Pons (tissue), 1 donor: ENCODE data around the gene RPS15.

Experiments
- DNase-seq: peaks from one replicate; pipeline ENCODE4 v3.0.0-alpha.2; 2016; ENCODE audit warnings: low spot score

RPS15 gene

GRCh38 chr19:1453525-1454364 is 15.5 kb downstream of the RPS15 start:
- peak; percentile 97 for DNase-seq

- no peak for DNase-seq
These were observed 16.8 kb downstream of the RPS15 start for GRCh38 chr19:1455002-1455335.

- peak; percentile 69 for DNase-seq
These were observed 17.3 kb downstream of the RPS15 start for GRCh38 chr19:1455336-1456120.

GRCh38 chr19:1456121-1456900 is 18.1 kb downstream of the RPS15 start:
- no peak for DNase-seq

- no peak for DNase-seq
These were observed 19.0 kb downstream of the RPS15 start for GRCh38 chr19:1457031-1457739.

GRCh38 chr19:1457892-1458291 is 19.7 kb downstream of the RPS15 start:
- no peak for DNase-seq

GRCh38 chr19:1459479-1459878 is 21.3 kb downstream of the RPS15 start:
- DNase-seq = no peak

- no peak for DNase-seq
These were observed 22.1 kb downstream of the RPS15 start for GRCh38 chr19:1460033-1460995.

GRCh38 chr19:1461862-1462261 is 23.7 kb downstream of the RPS15 start:
- DNase-seq = no peak

GRCh38 chr19:1465191-1466016 is 27.2 kb downstream of the RPS15 start:
- no peak for DNase-seq

GRCh38 chr19:1466018-1466460 is 27.8 kb downstream of the RPS15 start:
- DNase-seq = no peak

GRCh38 chr19:1466461-1467214 is 28.4 kb downstream of the RPS15 start:
- no peak for DNase-seq

GRCh38 chr19:1467215-1467489 is 29.0 kb downstream of the RPS15 start:
- DNase-seq = no peak

GRCh38 chr19:1467490-1468273 is 29.5 kb downstream of the RPS15 start:
- DNase-seq = no peak

- no peak for DNase-seq
These were observed 30.2 kb downstream of the RPS15 start for GRCh38 chr19:1468274-1468820.

GRCh38 chr19:1468821-1469254 is 30.6 kb downstream of the RPS15 start:
- no peak for DNase-seq

GRCh38 chr19:1469255-1470054 is 31.3 kb downstream of the RPS15 start:
- DNase-seq = no peak

GRCh38 chr19:1470055-1470304 is 31.8 kb downstream of the RPS15 start:
- no peak for DNase-seq
